OCI-LY7 (cell line): ENCODE results near the gene RPS6KA6. TPM values are rescaled to one million over a fixed set of nuclear protein-coding genes. Genes with fewer than 3 reads are reported as not detected.

ENCODE experiments used
- BruUV-seq: library from RNA; stranded (reverse); fragments of 400-500 nt; replicated peaks from 2 replicates; lab custom pipeline; 2021; lab: Mats Ljungman, UMichigan
- CTCF ChIA-PET: fragments of 300-600 bp; sonication (Branson Sonifier 250); formaldehyde crosslinking; loops from one replicate; lab custom pipeline; 2022; ENCODE audit warnings: antibody characterized with exemption; ENCODE audit not compliant: unreplicated experiment; lab: Charles Lee
- POLR2A ChIA-PET: fragments of 300-600 bp; sonication (Branson Sonifier 250); formaldehyde crosslinking; loops from one replicate; lab custom pipeline; 2022; ENCODE audit warnings: antibody characterized with exemption; lab: Charles Lee
- DNase-seq: peaks from one replicate; pipeline ENCODE4 v3.0.0-alpha.2; 2015; ENCODE audit warnings: low spot score
- H2AFZ ChIP-seq: fragments of 200-600 bp; sonication (generic), shearing (Covaris generic); 2 replicates; pipeline ENCODE4 v1.6.1; 2014; ENCODE audit warnings: mild to moderate bottlenecking, antibody characterized with exemption, low read length, moderate library complexity
- H3K27ac ChIP-seq: fragments of 200-600 bp; sonication (generic); 2 replicates; pipeline ENCODE4 v1.5.1; 2014; ENCODE audit warnings: mixed run types, low read depth, mild to moderate bottlenecking, moderate library complexity, low read length, inconsistent platforms; ENCODE audit not compliant: poor library complexity, severe bottlenecking
- H3K36me3 ChIP-seq: fragments of 200-600 bp; sonication (generic); 2 replicates; pipeline ENCODE4 v1.6.1; 2014; ENCODE audit warnings: mild to moderate bottlenecking, antibody characterized with exemption, low read length, moderate library complexity, mixed read lengths; ENCODE audit not compliant: insufficient read depth
- H3K4me1 ChIP-seq: fragments of 200-600 bp; sonication (generic); 2 replicates; pipeline ENCODE4 v1.5.1; 2014; ENCODE audit warnings: mild to moderate bottlenecking, low read length; ENCODE audit not compliant: insufficient read depth, poor library complexity, severe bottlenecking
- H3K4me2 ChIP-seq: fragments of 200-600 bp; sonication (generic); 2 replicates; pipeline ENCODE4 v1.6.1; 2014; ENCODE audit warnings: mild to moderate bottlenecking, low read length
- H3K4me3 ChIP-seq: fragments of 200-600 bp; sonication (generic); 2 replicates; pipeline ENCODE4 v1.5.1; 2014; ENCODE audit warnings: mild to moderate bottlenecking, low read depth, low read length; ENCODE audit not compliant: poor library complexity, severe bottlenecking
- H3K79me2 ChIP-seq: fragments of 200-600 bp; sonication (generic); 2 replicates; pipeline ENCODE4 v1.6.1; 2016; ENCODE audit warnings: low read depth, mild to moderate bottlenecking, low read length, moderate library complexity, mixed read lengths; ENCODE audit not compliant: insufficient read depth
- H3K9me2 ChIP-seq: fragments of 200-600 bp; sonication (generic); 2 replicates; pipeline ENCODE4 v1.6.1; 2016; ENCODE audit warnings: mild to moderate bottlenecking, low read length, mixed read lengths; ENCODE audit not compliant: insufficient read depth
- H3K9me3 ChIP-seq: fragments of 200-600 bp; sonication (generic); 2 replicates; pipeline ENCODE4 v1.6.1; 2014; ENCODE audit warnings: mild to moderate bottlenecking, mixed run types, low read length, mixed read lengths
- H4K20me1 ChIP-seq: fragments of 200-600 bp; sonication (generic); 2 replicates; pipeline ENCODE4 v1.6.1; 2014; ENCODE audit warnings: mild to moderate bottlenecking, antibody characterized with exemption, low read length, moderate library complexity, mixed read lengths; ENCODE audit not compliant: insufficient read depth
- CTCF ChIP-seq: fragments of 200-600 bp; sonication (generic); conservative IDR thresholded peaks from 2 replicates; pipeline ENCODE4 v1.5.1; 2014; ENCODE audit warnings: mild to moderate bottlenecking, antibody characterized with exemption, low read length, moderate library complexity, mixed read lengths
- EZH2phosphoT487 ChIP-seq: fragments of 200-600 bp; sonication (generic); IDR thresholded peaks from 2 replicates; pipeline ENCODE4 v1.6.1; 2018; ENCODE audit warnings: low read depth, borderline replicate concordance, mild to moderate bottlenecking, mixed run types, antibody characterized with exemption, low read length, moderate library complexity, mixed read lengths
- intact Hi-C: fragments of 100-400 bp; cut with micrococcal nuclease; formaldehyde crosslinking; loops from one replicate; pipeline ENCODE4 v1.10.0; 2022; ENCODE audit not compliant: unreplicated experiment
- total RNA-seq, 2 experiments: library from RNA; depleted of rRNA in 1 of 2; stranded (reverse); fragments of >200 nt in 1 of 2; shearing (Covaris generic) in 1 of 2; gene quantifications; 2 replicates each; pipeline ENCODE4 v1.2.3, GENCODE V29; 2014 to 2022

The RPS6KA6 gene
- total RNA-seq, 2 experiments from 2014 or later = not detected

GRCh38 chrX:84156821-84157220, 31.2 kb downstream of the RPS6KA6 start:
- no peak for DNase-seq
- H3K79me2 ChIP-seq = no peaks in the 10 kb centered on the region
- intact Hi-C loops = no loop called here
- no peak overlapping the region for H3K4me3 ChIP-seq
- H3K4me2 ChIP-seq = no peak overlapping the region
- H3K27ac ChIP-seq = no peak overlapping the region
- no peaks in the 10 kb centered on the region for H3K9me2 ChIP-seq
- H2AFZ ChIP-seq = no peak overlapping the region
- no peaks in the 10 kb centered on the region for H4K20me1 ChIP-seq
- BruUV-seq = no TSS peak
- ChIA-PET CTCF (no interaction called here), POLR2A (no interaction called here)
- H3K36me3 ChIP-seq = no peaks in the 10 kb centered on the region
- no peak for TF ChIP-seq CTCF
- no peak for TF ChIP-seq EZH2phosphoT487
- no peaks in the 10 kb centered on the region for H3K9me3 ChIP-seq
- H3K4me1 ChIP-seq = no peaks in the 10 kb centered on the region

- H3K9me3 ChIP-seq = no peaks in the 10 kb centered on the region
- H4K20me1 ChIP-seq = no peaks in the 10 kb centered on the region
- no peak overlapping the region for H2AFZ ChIP-seq
- H3K36me3 ChIP-seq = no peaks in the 10 kb centered on the region
- DNase-seq = no peak
- POLR2A ChIA-PET = no interaction called here
- TF ChIP-seq CTCF = no peak
- CTCF ChIA-PET = interaction anchor here (0.6 kb wide), 1 partner anchor 82 kb away, joined by 3 read pairs; no protein-coding TSS in a partner anchor
- no peak overlapping the region for H3K27ac ChIP-seq
- intact Hi-C loops = no loop called here
- no peak overlapping the region for H3K4me2 ChIP-seq
- no TSS peak for BruUV-seq
- H3K4me3 ChIP-seq = no peak overlapping the region
- no peaks in the 10 kb centered on the region for H3K79me2 ChIP-seq
- H3K4me1 ChIP-seq = no peaks in the 10 kb centered on the region
- no peaks in the 10 kb centered on the region for H3K9me2 ChIP-seq
These were observed 32.1 kb downstream of the RPS6KA6 start for GRCh38 chrX:84155938-84156337.

GRCh38 chrX:84153538-84153937, 34.5 kb downstream of the RPS6KA6 start:
- Histone ChIP-seq H3K79me2 (no peaks in the 10 kb centered on the region), H3K4me2 (no peak overlapping the region), H3K9me3 (no peaks in the 10 kb centered on the region), H4K20me1 (no peaks in the 10 kb centered on the region), H3K4me3 (no peak overlapping the region), H3K4me1 (no peaks in the 10 kb centered on the region), H3K9me2 (no peaks in the 10 kb centered on the region), H3K36me3 (no peaks in the 10 kb centered on the region), H3K27ac (no peak overlapping the region), H2AFZ (no peak overlapping the region)
- TF ChIP-seq EZH2phosphoT487 (no peak), CTCF (no peak)
- intact Hi-C loops = no loop called here
- DNase-seq = no peak
- POLR2A ChIA-PET = no interaction called here
- no TSS peak for BruUV-seq
- CTCF ChIA-PET = no interaction called here
